ENCODE measurements around the gene MICAL3.

Gene MICAL3

DNA sequence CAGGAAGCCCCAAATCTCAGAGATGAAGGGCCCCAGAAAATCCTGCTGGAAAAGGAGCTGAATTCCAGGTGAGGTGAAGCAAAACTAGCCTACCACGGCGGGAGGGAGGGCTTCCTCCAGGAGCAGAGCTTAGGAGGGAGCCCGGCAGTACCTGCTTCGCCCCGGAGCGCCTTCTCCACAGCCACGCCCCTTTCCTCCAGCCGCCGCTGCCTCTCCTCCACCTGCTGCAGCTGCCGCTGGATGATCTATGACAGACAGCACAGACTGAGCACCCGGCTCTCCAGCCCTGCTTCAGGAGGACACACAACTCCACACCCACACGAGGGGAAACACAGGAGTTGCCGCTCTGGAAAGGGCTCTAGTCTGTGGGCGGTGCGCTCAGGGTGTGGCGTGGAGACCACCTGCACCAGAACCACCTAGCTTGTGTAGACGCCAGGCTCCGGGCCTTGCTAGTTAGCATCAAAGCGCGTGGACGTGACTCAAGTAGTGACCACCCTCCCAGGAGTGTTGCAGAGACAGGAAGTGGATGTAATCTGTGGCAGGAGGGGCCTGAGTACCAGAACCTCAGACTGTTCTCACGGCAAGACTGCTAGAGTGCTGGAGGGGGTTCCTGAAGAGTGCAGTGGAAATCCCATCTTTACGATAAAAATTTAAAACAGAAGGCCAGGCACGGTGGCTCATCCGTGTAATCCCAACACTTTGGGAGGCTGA lies 215.5 kb downstream of the MICAL3 start:
- no peak for DNase-seq

- no peak for DNase-seq
These were observed 216.6 kb downstream of the MICAL3 start for GRCh38 chr22:17807578-17808410.

DNA sequence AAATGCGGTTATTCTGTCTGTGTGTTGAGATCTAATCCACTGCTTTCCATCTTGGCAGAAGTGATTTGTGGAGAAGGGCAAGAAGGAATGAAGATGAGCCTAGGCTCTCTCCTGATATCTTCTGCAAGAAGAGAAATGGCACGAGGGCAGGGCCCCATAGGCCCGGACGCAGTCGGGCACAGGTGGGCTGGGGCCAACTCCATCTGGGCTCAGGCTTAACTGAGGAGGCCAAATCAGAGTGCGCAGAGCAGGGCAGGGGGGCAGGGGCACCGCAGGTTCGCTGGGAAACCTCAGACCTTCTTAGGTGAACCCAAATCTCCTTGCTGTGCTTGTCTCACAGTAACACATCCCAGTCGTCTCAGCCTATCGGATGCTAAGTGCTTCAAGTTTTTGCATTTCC lies 217.3 kb downstream of the MICAL3 start:
- DNase-seq = no peak

- DNase-seq = no peak
These were observed 217.9 kb downstream of the MICAL3 start for GRCh38 chr22:17806437-17806836.

DNA sequence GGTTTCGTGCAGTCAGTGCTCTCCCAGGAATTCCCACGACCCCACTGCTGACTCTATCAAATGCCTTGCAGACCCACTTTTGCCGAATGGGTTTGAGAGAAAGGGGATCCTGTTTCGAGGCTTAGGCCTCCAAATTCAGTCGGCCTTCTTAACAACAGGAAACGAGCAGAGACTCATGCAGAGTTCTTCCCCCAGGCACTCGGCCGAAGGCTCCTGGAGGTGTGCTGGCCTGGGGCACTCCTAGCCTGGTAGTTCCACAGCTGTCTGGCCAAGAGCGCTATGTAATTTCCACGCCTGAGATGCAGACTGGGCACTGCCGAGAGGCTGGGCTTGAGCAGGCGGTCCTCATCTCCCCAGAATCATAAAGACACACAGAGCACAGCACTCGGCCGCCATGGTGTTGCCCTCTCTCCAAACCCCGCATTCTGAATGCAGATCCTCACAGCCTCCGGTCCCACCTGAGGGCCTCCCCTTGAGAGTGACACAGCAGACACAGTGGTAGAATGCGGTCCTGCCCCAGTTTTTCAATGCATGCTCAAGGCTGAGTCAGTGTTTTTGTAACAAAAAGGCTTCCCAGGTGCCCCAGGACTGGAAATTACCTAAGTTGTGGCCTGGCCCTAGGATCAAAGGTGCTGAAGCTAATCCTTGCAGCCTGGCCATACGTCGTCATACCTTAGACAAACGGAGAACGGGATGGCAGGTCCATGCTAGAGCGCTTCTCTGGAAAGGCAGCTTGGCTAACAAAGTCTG lies 219.9 kb downstream of the MICAL3 start:
- no peak for DNase-seq

DNA sequence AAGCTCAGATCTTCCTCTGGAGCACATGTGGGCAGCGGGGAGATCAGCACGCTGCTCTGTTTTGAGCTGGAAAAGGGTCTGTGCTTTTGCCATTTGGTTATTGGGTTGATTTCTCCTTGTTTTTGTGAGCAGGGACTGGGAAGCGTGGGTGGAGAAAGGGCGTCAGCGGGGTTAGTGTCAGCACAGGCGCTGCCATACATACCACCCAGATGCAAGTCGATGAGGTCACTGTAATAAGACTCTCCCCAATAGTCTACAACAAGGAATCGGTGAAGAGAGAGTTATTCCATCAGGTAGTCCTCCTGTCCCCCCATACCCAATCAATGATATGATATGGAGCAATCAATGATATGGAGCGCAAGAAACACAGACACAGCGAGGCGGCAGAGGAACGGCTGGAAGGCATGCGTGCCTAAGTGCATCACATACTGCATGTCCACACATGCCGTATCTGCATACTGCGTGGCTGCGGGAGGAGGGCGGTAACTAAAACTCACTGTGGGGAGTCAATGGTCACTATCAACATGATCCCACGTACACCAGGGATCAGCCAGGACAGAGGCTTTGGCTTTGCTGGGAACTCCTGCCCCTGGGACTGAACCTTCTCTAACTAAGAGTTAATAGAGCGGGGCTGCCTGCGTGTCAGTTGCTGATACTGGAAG lies 220.6 kb downstream of the MICAL3 start:
- no peak for DNase-seq

- DNase-seq = no peak
These were observed 221.5 kb downstream of the MICAL3 start for GRCh38 chr22:17802822-17803221.

DNA sequence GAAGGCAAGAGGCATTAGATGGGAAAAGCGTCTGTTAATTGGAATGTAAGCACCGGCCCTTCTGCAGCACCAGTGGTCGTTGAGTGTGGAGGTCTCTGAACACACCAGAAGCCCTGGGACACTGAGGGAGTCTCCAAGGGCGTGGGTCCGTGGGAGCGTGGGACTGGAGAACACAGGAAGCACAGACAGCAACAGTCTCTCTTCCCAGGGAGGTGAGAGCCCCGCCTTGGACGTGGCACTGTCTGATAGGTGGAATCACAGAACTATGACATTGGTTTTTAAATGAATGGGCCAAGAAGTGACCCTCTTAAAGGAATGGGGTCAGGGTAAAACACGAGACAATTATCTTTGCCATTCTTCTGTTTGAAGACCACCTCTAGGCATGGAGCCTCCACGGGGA lies 221.9 kb downstream of the MICAL3 start:
- DNase-seq = no peak

GRCh38 chr22:17797721-17798559 lies 226.4 kb downstream of the MICAL3 start:
- no peak for DNase-seq

DNA sequence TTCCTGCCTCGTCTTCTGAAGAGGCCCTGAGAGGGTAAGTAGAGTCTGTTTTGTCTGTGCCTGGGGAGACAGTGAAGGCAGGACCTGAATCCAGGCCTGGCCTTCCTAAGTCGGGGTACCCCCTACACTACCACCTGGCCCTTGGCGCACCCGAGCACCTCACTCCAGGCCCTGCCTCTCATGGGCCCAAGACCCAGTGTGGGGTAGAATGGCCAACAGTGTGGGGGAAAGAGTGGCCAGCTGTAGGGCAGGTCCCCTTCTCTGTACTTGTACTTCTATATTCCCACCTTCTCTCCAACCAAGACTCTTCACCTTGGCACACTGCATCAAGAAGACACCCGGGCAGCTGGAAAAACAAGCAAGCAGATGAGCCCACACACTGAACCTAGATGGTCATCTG lies 227.7 kb downstream of the MICAL3 start:
- DNase-seq = no peak

GRCh38 chr22:17795661-17796548 lies 228.5 kb downstream of the MICAL3 start:
- DNase-seq = no peak

DNA sequence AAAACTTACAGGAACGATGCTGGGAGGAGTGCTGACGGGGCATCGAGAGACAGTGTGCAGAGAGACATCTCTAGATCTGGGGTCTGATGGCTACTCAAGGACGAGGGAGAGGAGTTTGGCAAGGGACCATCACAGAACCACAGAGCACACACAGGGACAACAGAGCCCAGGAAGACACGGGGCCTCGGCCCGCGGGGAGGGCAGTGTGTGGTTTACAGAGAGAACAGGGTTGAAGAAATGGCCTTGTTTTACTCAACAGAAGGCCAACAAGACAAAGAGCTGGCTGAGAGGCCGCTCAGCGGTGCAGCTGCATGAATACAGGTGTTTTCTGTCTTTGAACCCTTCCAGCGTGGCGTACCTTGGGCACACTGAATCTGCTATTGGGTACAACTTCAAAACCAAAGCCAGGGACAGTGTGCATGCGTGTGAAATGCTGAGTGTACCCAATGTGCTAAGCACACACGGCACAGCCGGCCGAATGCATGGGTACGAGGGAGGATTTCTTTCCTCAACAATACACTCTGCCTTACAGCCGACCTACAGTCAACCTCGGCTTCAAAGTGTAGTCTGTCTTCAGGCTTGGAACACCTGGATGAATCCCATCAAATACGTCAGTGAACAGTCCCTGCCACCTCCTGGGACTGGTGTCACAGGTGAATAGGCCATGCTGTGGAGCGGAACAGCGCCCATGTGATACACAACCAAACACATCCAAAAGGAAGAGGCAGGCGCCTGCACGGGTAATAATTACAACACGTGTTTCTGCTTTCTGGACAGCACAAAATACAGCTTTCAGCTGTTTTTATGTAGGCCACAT lies 229.4 kb downstream of the MICAL3 start:
- no peak for DNase-seq

DNA sequence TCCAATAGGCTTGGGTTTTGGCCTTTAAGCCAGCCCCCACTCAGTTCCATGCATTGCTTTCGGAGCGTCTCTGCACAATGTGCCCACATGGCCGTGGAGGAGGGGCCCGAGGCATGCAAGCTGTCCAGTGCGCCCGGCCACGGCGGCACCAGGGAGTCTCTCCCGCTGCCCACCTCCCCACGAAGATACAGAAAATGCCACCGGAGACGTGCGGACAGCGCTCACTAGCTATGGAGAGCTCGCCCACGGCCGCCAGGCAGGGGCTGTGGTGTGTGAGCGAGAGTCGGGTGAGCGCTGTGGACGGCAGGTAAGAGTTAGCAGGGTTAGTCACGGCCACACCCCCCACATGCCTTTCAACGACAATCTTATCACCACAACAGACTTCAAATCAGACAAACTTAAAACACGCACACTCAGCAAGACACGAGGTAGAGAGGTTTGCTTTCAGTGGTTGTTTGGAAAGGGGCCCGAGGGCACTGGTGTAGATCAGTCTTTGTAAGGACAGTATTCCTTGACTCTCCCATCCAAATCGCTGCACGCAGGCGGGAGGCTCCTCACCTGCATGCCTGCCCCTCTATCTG lies 231.4 kb downstream of the MICAL3 start:
- DNase-seq = no peak

- no peak for DNase-seq
These were observed 232.1 kb downstream of the MICAL3 start for GRCh38 chr22:17792299-17792698.

GRCh38 chr22:17791196-17791595 lies 233.2 kb downstream of the MICAL3 start:
- no peak for DNase-seq

GRCh38 chr22:17789379-17790200 lies 234.8 kb downstream of the MICAL3 start:
- DNase-seq = no peak

DNA sequence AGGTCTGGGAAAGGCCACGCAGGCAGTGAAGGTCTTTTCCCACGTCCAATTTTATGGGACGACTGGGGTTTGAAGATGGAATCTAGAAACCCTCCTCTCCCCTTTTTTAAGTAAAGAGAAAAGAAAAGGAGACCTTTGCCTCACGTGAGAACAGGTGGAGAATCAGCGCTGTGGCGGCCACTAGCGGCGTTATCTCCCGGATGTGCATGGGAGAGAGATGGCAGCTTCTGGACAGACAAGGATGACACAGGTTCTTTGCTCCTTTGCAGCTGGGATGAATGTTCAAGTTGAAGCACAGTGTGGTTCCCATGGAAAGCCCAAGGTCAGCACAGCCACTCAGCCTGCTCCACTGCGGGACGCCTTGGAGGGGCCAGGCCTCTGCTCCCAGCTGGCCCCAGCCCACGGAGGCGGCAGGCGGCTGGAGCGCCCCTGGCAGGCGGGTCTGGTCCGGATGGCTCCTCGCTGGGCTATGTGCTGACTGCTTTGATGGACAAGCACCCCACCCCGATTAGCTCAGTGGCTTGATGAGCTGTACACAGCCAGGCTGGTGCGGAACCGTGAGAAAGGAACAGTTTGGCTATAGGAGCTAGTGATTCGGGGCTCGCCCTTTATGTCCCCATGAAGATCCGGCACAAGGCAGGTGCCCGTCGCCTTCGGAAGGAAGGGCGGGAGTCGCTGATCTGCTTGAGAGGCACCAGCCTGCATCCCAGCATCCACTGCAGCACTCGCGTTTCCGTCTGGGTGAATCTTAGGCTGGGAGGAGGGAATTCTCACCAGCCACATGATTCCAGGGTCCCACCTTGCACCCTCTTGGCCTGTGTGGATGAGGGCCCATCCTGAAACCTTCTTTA lies 235.6 kb downstream of the MICAL3 start:
- no peak for DNase-seq
